Breast epithelium (tissue), 4 donors: ENCODE data around the gene RRM2. TPM values are rescaled to one million over a fixed set of nuclear protein-coding genes. Genes with fewer than 3 reads are reported as not detected.

ENCODE experiments used
- DNase-seq, 2 donors: peaks; one replicate each; pipeline ENCODE4 v3.0.0-alpha.2; 2019; ENCODE audit warnings: low spot score in 2 of 2
- H3K27ac ChIP-seq, 2 donors: fragments of 200-600 bp; sonication (generic) in 1 of 2; one replicate each; pipeline ENCODE4 v1.5.1; 2016 to 2019; ENCODE audit warnings: mild to moderate bottlenecking in 1 of 2
- H3K27me3 ChIP-seq, 2 donors: fragments of 200-600 bp; sonication (generic) in 1 of 2; one replicate each; pipeline versions ENCODE4 v1.5.1 to v1.6.0; 2017 to 2019; ENCODE audit warnings: control low read depth in 1 of 2, mild to moderate bottlenecking in 1 of 2
- H3K36me3 ChIP-seq: fragments of 200-600 bp; one replicate; pipeline ENCODE4 v1.5.1; 2019
- H3K4me1 ChIP-seq, 2 donors: fragments of 200-600 bp; sonication (generic); one replicate each; pipeline ENCODE4 v1.5.1; 2016 to 2019; ENCODE audit warnings: control low read depth in 1 of 2
- H3K4me3 ChIP-seq, 3 donors: fragments of 200-600 bp; sonication (generic); 1 replicate in 2 of 3; 2 replicates in 1 of 3; pipeline ENCODE4 v1.5.1; 2016 to 2019; ENCODE audit warnings: mild to moderate bottlenecking in 3 of 3, moderate library complexity in 2 of 3
- H3K9me3 ChIP-seq, 2 donors: fragments of 200-600 bp; sonication (generic) in 1 of 2; one replicate each; pipeline ENCODE4 v1.5.1; 2016 to 2019; ENCODE audit warnings: control low read depth in 1 of 2
- POLR2A ChIP-seq: fragments of 450-650 bp; IDR thresholded peaks from one replicate; pipeline ENCODE4 v1.6.1; 2016; ENCODE audit warnings: antibody characterized with exemption, mild to moderate bottlenecking, moderate library complexity
- POLR2AphosphoS5 ChIP-seq, 3 donors: sonication (generic); formaldehyde crosslinking; IDR thresholded peaks; one replicate each; pipeline ENCODE4 v1.6.1; 2017; ENCODE audit warnings: antibody characterized with exemption in 3 of 3
- intact Hi-C: fragments of 100-400 bp; cut with DNase I; formaldehyde crosslinking; loops from one replicate; pipeline ENCODE4 v1.15.1; 2023; ENCODE audit warnings: low total_unique reads
- total RNA-seq, 3 donors: library from RNA; depleted of rRNA; stranded (reverse); fragments of >200 nt; gene quantifications; one replicate each; pipeline ENCODE4 v1.1.0, GENCODE V29; 2016
- TF ChIP-seq, protein P1 (sequence below), 3 donors: fragments of 450-650 bp; IDR thresholded peaks; one replicate each; pipeline ENCODE4 v1.5.1; 2016 to 2017; ENCODE audit warnings: antibody characterized with exemption in 3 of 3, mild to moderate bottlenecking in 3 of 3, moderate library complexity in 3 of 3

RRM2 gene
- total RNA-seq, 3 donors from 2014 or later, result 0.98 to 2.6 (median 1.6) TPM

DNA sequence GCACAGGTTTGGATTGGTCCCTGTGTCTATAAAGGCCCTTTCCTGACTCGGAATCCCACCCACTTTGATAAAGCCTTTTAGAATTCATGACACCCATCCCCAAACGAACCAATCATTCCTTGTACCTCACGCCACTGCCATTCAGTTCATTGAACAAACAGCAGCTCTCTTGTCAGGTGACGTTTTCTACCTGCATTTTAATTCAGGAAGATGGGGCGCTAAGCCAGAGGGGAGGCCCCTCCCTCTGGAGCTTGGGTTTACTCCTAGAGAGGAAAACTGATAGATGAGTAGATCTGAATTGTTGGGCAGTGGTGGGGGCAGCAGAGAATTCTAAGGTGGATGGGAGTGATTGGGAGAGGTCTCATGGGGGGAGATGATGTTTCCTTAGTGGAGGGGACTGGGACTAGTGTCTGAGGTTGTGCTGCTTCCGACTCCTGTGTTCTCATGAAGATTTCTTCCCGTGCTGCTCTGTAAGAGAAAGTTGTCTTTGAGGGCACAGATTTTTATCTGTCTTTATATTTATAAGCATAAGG is 9.6 kb downstream of the RRM2 start:
- Histone ChIP-seq H3K27ac (no peak overlapping the region), H3K4me1 (no peaks in the 10 kb centered on the region), H3K9me3 (no peaks in the 10 kb centered on the region), H3K36me3 (no peaks in the 10 kb centered on the region), H3K4me3 (no peak overlapping the region), H3K27me3 (no peaks in the 10 kb centered on the region)
- intact Hi-C loops, result loop anchor here (5.0 kb wide), 1 partner anchor 1470 kb away; no protein-coding TSS in a partner anchor
- TF ChIP-seq POLR2AphosphoS5 (IDR thresholded peaks at IDR 0.05), result no peak
- DNase-seq, result no peak

DNA sequence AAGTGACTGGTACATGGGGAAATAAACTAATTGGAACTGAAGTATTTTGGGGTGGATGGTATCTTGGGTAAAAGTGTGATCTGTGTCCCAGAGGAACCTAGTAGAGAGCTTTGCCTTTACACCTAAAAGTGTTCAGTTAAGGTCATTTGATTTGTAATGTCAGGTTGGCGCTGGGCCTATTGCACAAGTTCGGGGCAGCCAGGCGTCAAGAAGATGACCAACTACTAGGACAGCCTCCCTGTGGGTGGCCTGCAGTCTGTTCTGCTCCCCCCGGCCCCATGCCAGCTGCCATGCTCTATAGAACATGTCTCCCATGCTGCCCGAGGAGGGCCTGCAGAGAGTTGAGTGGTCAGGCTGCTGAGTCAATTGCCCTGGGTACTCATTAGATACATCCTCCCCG is 10.1 kb downstream of the RRM2 start:
- H3K9me3 ChIP-seq, result no peaks in the 10 kb centered on the region
- no peak overlapping the region for H3K27ac ChIP-seq
- no peaks in the 10 kb centered on the region for H3K36me3 ChIP-seq
- H3K4me3 ChIP-seq, result no peak overlapping the region
- intact Hi-C loops, result loop anchor here (5.0 kb wide), 1 partner anchor 1470 kb away; no protein-coding TSS in a partner anchor
- H3K4me1 ChIP-seq, result no peaks in the 10 kb centered on the region
- no peaks in the 10 kb centered on the region for H3K27me3 ChIP-seq
- DNase-seq, result no peak
- TF ChIP-seq POLR2AphosphoS5 (IDR thresholded peaks at IDR 0.05) (no peak), POLR2A (no peak)
- TF ChIP-seq, protein P1, sequence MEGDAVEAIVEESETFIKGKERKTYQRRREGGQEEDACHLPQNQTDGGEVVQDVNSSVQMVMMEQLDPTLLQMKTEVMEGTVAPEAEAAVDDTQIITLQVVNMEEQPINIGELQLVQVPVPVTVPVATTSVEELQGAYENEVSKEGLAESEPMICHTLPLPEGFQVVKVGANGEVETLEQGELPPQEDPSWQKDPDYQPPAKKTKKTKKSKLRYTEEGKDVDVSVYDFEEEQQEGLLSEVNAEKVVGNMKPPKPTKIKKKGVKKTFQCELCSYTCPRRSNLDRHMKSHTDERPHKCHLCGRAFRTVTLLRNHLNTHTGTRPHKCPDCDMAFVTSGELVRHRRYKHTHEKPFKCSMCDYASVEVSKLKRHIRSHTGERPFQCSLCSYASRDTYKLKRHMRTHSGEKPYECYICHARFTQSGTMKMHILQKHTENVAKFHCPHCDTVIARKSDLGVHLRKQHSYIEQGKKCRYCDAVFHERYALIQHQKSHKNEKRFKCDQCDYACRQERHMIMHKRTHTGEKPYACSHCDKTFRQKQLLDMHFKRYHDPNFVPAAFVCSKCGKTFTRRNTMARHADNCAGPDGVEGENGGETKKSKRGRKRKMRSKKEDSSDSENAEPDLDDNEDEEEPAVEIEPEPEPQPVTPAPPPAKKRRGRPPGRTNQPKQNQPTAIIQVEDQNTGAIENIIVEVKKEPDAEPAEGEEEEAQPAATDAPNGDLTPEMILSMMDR (IDR thresholded peaks at IDR 0.05), result no peak

DNA sequence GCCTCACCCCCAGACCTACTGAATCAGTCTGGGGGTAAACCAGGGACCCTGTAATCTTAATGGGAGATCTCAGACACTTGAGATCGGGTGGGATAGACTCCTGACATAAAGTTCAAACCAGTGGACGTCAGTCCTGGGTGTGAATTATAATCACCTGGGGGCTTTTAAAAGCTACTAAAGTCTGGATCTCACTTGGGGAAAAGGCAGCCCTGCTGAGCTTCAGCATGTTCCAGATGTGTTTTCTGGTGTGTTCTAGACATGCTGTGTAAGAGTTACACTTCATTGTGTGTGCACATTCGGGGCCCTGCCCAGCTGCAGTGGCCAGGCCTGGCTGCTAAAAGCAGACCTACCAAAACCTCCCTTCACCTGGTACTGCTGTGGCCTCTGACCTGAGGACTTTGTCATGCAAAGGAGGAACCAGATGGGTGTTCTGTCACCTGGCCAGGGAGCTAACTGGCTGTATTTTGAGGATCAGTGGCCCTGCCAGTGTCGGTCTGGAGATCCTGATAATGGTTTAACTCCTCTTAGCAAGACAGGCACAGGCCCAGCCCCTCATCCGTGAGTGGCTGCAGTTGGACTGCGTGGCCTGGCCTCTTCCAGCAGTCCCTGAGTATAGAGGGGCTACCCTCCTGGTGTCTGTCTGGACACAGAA is 10.6 kb downstream of the RRM2 start:
- Histone ChIP-seq H3K4me1 (no peaks in the 10 kb centered on the region), H3K27me3 (no peaks in the 10 kb centered on the region), H3K27ac (no peak overlapping the region), H3K4me3 (no peak overlapping the region), H3K36me3 (no peaks in the 10 kb centered on the region), H3K9me3 (no peaks in the 10 kb centered on the region)
- TF ChIP-seq, protein P1 (IDR thresholded peaks at IDR 0.05), result no peak
- TF ChIP-seq POLR2A (no peak), POLR2AphosphoS5 (IDR thresholded peaks at IDR 0.05) (no peak)
- no peak for DNase-seq
- intact Hi-C loops, result loop anchor here (5.0 kb wide), 1 partner anchor 1469 kb away; no protein-coding TSS in a partner anchor

GRCh38 chr2:10135296-10136089 is 13.0 kb downstream of the RRM2 start:
- Histone ChIP-seq H3K36me3 (no peaks in the 10 kb centered on the region), H3K4me1 (no peaks in the 10 kb centered on the region), H3K4me3 (no peak overlapping the region), H3K27me3 (no peaks in the 10 kb centered on the region), H3K9me3 (no peaks in the 10 kb centered on the region), H3K27ac (no peak overlapping the region)
- intact Hi-C loops, result no loop called here
- no peak for DNase-seq
- TF ChIP-seq, protein P1 (IDR thresholded peaks at IDR 0.05), result no peak
- TF ChIP-seq POLR2A, result no peak
- no peak for TF ChIP-seq POLR2AphosphoS5 (IDR thresholded peaks at IDR 0.05)

- TF ChIP-seq, protein P1 (IDR thresholded peaks at IDR 0.05), result no peak
- no peak for TF ChIP-seq POLR2AphosphoS5 (IDR thresholded peaks at IDR 0.05)
- TF ChIP-seq POLR2A, result no peak
- Histone ChIP-seq H3K27me3 (no peaks in the 10 kb centered on the region), H3K9me3 (no peaks in the 10 kb centered on the region), H3K4me1 (no peaks in the 10 kb centered on the region), H3K36me3 (no peaks in the 10 kb centered on the region), H3K27ac (no peak overlapping the region), H3K4me3 (no peak overlapping the region)
- intact Hi-C loops, result no loop called here
- DNase-seq, result no peak
These were observed 13.8 kb downstream of the RRM2 start for GRCh38 chr2:10136101-10136934.
